ENCODE results near the gene CCSER1.

DNA sequence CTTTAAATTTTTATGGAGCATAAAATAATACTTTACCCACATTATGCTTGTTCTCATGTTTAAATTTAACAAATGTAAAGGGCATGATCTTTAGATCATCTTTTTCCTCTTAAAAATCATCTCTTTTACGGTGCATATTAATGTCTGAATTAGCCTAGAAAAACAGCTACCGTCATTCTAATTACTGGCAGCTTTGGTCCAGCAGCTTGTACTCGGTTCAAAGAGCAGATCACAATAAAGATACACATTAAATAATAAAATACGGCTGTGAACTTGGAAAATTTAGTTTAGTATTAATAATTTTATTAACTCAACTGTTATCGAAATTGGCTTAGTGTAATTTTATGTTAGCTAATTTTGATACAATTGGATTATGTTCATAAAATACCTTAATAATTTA lies 19.1 kb downstream of the CCSER1 start:
- TF ChIP-seq, protein P1, sequence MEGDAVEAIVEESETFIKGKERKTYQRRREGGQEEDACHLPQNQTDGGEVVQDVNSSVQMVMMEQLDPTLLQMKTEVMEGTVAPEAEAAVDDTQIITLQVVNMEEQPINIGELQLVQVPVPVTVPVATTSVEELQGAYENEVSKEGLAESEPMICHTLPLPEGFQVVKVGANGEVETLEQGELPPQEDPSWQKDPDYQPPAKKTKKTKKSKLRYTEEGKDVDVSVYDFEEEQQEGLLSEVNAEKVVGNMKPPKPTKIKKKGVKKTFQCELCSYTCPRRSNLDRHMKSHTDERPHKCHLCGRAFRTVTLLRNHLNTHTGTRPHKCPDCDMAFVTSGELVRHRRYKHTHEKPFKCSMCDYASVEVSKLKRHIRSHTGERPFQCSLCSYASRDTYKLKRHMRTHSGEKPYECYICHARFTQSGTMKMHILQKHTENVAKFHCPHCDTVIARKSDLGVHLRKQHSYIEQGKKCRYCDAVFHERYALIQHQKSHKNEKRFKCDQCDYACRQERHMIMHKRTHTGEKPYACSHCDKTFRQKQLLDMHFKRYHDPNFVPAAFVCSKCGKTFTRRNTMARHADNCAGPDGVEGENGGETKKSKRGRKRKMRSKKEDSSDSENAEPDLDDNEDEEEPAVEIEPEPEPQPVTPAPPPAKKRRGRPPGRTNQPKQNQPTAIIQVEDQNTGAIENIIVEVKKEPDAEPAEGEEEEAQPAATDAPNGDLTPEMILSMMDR (conservative IDR thresholded peaks at IDR 0.05): no peak
- TF ChIP-seq EZH2 (IDR thresholded peaks at IDR 0.05; ENCODE audit: low read depth): no peak

All from PC-9 (cell line).